Aorta (tissue), 5 donors: ENCODE data around the gene SLC39A2. TPM values are rescaled to one million over a fixed set of nuclear protein-coding genes. Genes with fewer than 3 reads are reported as not detected.
A peak's percentile ranks its signal among the peaks of the same experiment; 100 is the strongest.
"Not testable (repeated sequence)": the region's sequence is repeated elsewhere in the genome, so short reads cannot be mapped to it uniquely, and the experiment has no call there.

ENCODE experiments used
- ATAC-seq: fragments of 200-7000 bp; cut with Tn5 transposase; one replicate; pipeline ENCODE4 v1.9.1; 2022; ENCODE audit warnings: moderate library complexity; ENCODE audit not compliant: low FRiP score
- DNase-seq, 2 donors: peaks; one replicate each; pipeline ENCODE4 v3.0.0-alpha.2; 2020
- H3K27ac ChIP-seq, 2 donors: one replicate each; pipeline ENCODE4 v1.5.1; 2013; ENCODE audit warnings: low read length in 2 of 2, mild to moderate bottlenecking in 2 of 2, moderate library complexity in 2 of 2, control low read depth in 1 of 2, inconsistent platforms in 1 of 2, low read depth in 1 of 2
- H3K27me3 ChIP-seq, 2 donors: one replicate each; pipeline ENCODE4 v1.6.1; 2013; ENCODE audit warnings: control low read depth in 1 of 2, low read length in 1 of 2, mild to moderate bottlenecking in 1 of 2, moderate library complexity in 1 of 2; ENCODE audit not compliant: insufficient read depth in 2 of 2, control insufficient read depth in 1 of 2
- H3K36me3 ChIP-seq, 2 donors: one replicate each; pipeline ENCODE4 v1.6.1; 2013; ENCODE audit warnings: control low read depth in 1 of 2, low read length in 1 of 2, mild to moderate bottlenecking in 1 of 2; ENCODE audit not compliant: insufficient read depth in 2 of 2, control insufficient read depth in 1 of 2
- H3K4me1 ChIP-seq, 2 donors: one replicate each; pipeline ENCODE4 v1.6.1; 2013; ENCODE audit warnings: low read length in 2 of 2, control low read depth in 1 of 2, mild to moderate bottlenecking in 1 of 2, moderate library complexity in 1 of 2; ENCODE audit not compliant: insufficient read depth in 2 of 2, control insufficient read depth in 1 of 2
- H3K4me3 ChIP-seq, 2 donors: one replicate each; pipeline ENCODE4 v1.5.1; 2013; ENCODE audit warnings: low read length in 2 of 2, control low read depth in 1 of 2, mild to moderate bottlenecking in 1 of 2
- H3K9me3 ChIP-seq: one replicate; pipeline ENCODE4 v1.6.1; 2013; ENCODE audit warnings: mild to moderate bottlenecking, low read length; ENCODE audit not compliant: control insufficient read depth
- WGBS, 2 donors: extraction: QIAGEN DNeasy Blood & Tissue Kit; methylation state at CpG; one replicate each; pipeline ENCODE4 v1.1.7; 2013; 5-methylcytosine and 5-hydroxymethylcytosine counted together
- intact Hi-C, 2 donors: fragments of 100-400 bp; cut with DNase I; formaldehyde crosslinking; loops; one replicate each; pipeline versions ENCODE4 v1.14.2 to v1.15.0; 2022
- polyA plus RNA-seq, 2 donors: library from polyadenylated mRNA; stranded (reverse); fragments of 200-250 nt; gene quantifications; one replicate each; pipeline ENCODE4 v1.2.3, GENCODE V29; 2013
- total RNA-seq, 2 donors: library from RNA; stranded (reverse); fragmentation: NEBNext Ultra II Directional; extraction: Animal tissue kit (Norgen Biotek cat#: 25700); gene quantifications; one replicate each; pipeline ENCODE4 v1.2.1, GENCODE V29; 2021
- donor health status: healthy with polysubstance abuse.
- donor health status: Bipolar disorder and iron deficiency.
- donor health status: DM: no; HTN: no; CAD: no.
- donor health status: DM: no; HTN: no; CAD: no.
- donor health status: DM: yes; HTN: yes; CAD: no.

The SLC39A2 gene
- total and polyA plus RNA-seq, 4 donors: not detected

GRCh38 chr14:21033133-21033698, 34.1 kb downstream of the SLC39A2 start:
- 82 to 83% methylated on average over 4 of the region's 4 CpGs for WGBS, 2 donors
- no peaks in the 10 kb centered on the region for H3K9me3 ChIP-seq
- DNase-seq (no peak), ATAC-seq (no peak)
- H3K4me1 ChIP-seq: no peaks in the 10 kb centered on the region
- no peak overlapping the region for H3K27ac ChIP-seq
- no peaks in the 10 kb centered on the region for H3K36me3 ChIP-seq
- H3K4me3 ChIP-seq: no peak overlapping the region
- intact Hi-C loops: no loop called here
- H3K27me3 ChIP-seq: no peaks in the 10 kb centered on the region

GRCh38 chr14:21034707-21035106, 35.6 kb downstream of the SLC39A2 start, which contains the start of gene RNASE13:
Gene RNASE13, minus strand, starts transcription at chr14:21034807. Its CDS starts 519 bp downstream, at chr14:21034288.
- Histone ChIP-seq H3K9me3 (no peaks in the 10 kb centered on the region), H3K27ac (no peak within 1 kb of the TSS), H3K36me3 (no peaks in the 10 kb centered on the region), H3K27me3 (no peaks in the 10 kb centered on the region), H3K4me1 (no peaks in the 10 kb centered on the region), H3K4me3 (no peak within 1 kb of the TSS)
- WGBS, 2 donors: 83% methylated on average over 5 of the region's 5 CpGs
- no peak for DNase-seq
- no peak for ATAC-seq
- intact Hi-C loops: no loop called here

- intact Hi-C loops: no loop called here
- no peak overlapping the region for H3K27ac ChIP-seq
- no peaks in the 10 kb centered on the region for H3K4me1 ChIP-seq
- DNase-seq (no peak), ATAC-seq (no peak)
- no peaks in the 10 kb centered on the region for H3K36me3 ChIP-seq
- no peaks in the 10 kb centered on the region for H3K9me3 ChIP-seq
- H3K4me3 ChIP-seq: no peak overlapping the region
- WGBS, 2 donors: 93 to 98% methylated on average over 7 of the region's 7 CpGs
- no peaks in the 10 kb centered on the region for H3K27me3 ChIP-seq
Observed at GRCh38 chr14:21036751-21037150, 37.7 kb downstream of the SLC39A2 start.

GRCh38 chr14:21037156-21037555, 38.1 kb downstream of the SLC39A2 start:
- Histone ChIP-seq H3K27ac (no peak overlapping the region), H3K9me3 (no peaks in the 10 kb centered on the region), H3K4me1 (no peaks in the 10 kb centered on the region), H3K36me3 (no peaks in the 10 kb centered on the region), H3K4me3 (no peak overlapping the region), H3K27me3 (no peaks in the 10 kb centered on the region)
- 78 to 85% methylated on average over 3 of the region's 3 CpGs for WGBS, 2 donors
- intact Hi-C loops: no loop called here
- DNase-seq (no peak), ATAC-seq (no peak)

- Histone ChIP-seq H3K27me3 (no peaks in the 10 kb centered on the region), H3K4me3 (no peak overlapping the region), H3K9me3 (no peaks in the 10 kb centered on the region), H3K36me3 (no peaks in the 10 kb centered on the region), H3K27ac (peak overlapping the region in 1 of 2 donors; percentile 52), H3K4me1 (no peaks in the 10 kb centered on the region)
- peak; percentile 94 for ATAC-seq
- intact Hi-C loops: loop anchor here in 1 of 2 donors (1.0 kb wide), 1 partner anchor 23 kb away; no protein-coding TSS in a partner anchor
- 10 to 11% methylated on average over 10 of the region's 10 CpGs for WGBS, 2 donors
- peak; percentile 83 to 85 for DNase-seq
Observed at GRCh38 chr14:21038441-21039422, 39.6 kb downstream of the SLC39A2 start.

- peak in 1 of 2 donors; percentile 56 for DNase-seq
- intact Hi-C loops: loop anchor here (1.0 to 5.0 kb wide), 3 partner anchors 24 to 37 kb away; no protein-coding TSS in a partner anchor
- H3K36me3 ChIP-seq: no peaks in the 10 kb centered on the region
- no peaks in the 10 kb centered on the region for H3K27me3 ChIP-seq
- WGBS, 2 donors: 46 to 47% methylated on average over 8 of the region's 8 CpGs
- no peak overlapping the region for H3K4me3 ChIP-seq
- peak overlapping the region in 1 of 2 donors; percentile 17 for H3K27ac ChIP-seq
- H3K9me3 ChIP-seq: no peaks in the 10 kb centered on the region
- ATAC-seq: peak; percentile 84
- no peaks in the 10 kb centered on the region for H3K4me1 ChIP-seq
Observed at GRCh38 chr14:21039585-21040369, 40.7 kb downstream of the SLC39A2 start.

- intact Hi-C loops: loop anchor here (1.0 to 5.0 kb wide), 2 partner anchors 26 to 38 kb away; no protein-coding TSS in a partner anchor
- no peaks in the 10 kb centered on the region for H3K9me3 ChIP-seq
- no peaks in the 10 kb centered on the region for H3K36me3 ChIP-seq
- H3K27me3 ChIP-seq: no peaks in the 10 kb centered on the region
- no peak overlapping the region for H3K27ac ChIP-seq
- WGBS, 2 donors: 67 to 71% methylated on average over 8 of the region's 8 CpGs
- no peak overlapping the region for H3K4me3 ChIP-seq
- ATAC-seq: no peak
- no peak for DNase-seq
- H3K4me1 ChIP-seq: no peaks in the 10 kb centered on the region
Observed at GRCh38 chr14:21040370-21040925, 41.4 kb downstream of the SLC39A2 start.

- H3K4me3 ChIP-seq, DNase-seq, H3K9me3 ChIP-seq, H3K36me3 ChIP-seq, ATAC-seq, H3K27ac ChIP-seq, H3K27me3 ChIP-seq, H3K4me1 ChIP-seq: not testable (repeated sequence)
- intact Hi-C loops: loop anchor here (1.0 to 5.0 kb wide), 2 partner anchors 27 to 39 kb away; no protein-coding TSS in a partner anchor
- 78 to 79% methylated on average over 3 of the region's 3 CpGs for WGBS, 2 donors
Observed at GRCh38 chr14:21040941-21041340, 41.8 kb downstream of the SLC39A2 start.
